ENCODE results near the gene CIC.

GRCh38 chr19:42229301-42229854 lies 39.7 kb upstream of the CIC start:
- TF ChIP-seq ETV6 (conservative IDR thresholded peaks at IDR 0.05 in 1 of 2, IDR thresholded peaks at IDR 0.05 in 1 of 2; ENCODE audit: borderline replicate concordance in 1 of 2, low read depth in 1 of 2) (no peak), E2F4 (IDR thresholded peaks at IDR 0.05; ENCODE audit: low read depth, low read length) (no peak), NRF1 (conservative IDR thresholded peaks at IDR 0.05; ENCODE audit: low read depth, low read length) (no peak), YY1 (IDR thresholded peaks at IDR 0.05; ENCODE audit: low read depth, low read length) (no peak), CHD2 (IDR thresholded peaks at IDR 0.05; ENCODE audit: borderline replicate concordance, low read depth, low read length) (no peak), CTCF (IDR thresholded peaks at IDR 0.05 in 2 of 3, conservative IDR thresholded peaks at IDR 0.05 in 1 of 3; ENCODE audit: control insufficient read depth in 2 of 3, extremely low read depth in 1 of 3, insufficient read depth in 1 of 3, low read depth in 3 of 3, low read length in 3 of 3) (no peak), YBX1 (IDR thresholded peaks at IDR 0.05) (no peak), EZH2 (IDR thresholded peaks at IDR 0.05; ENCODE audit: borderline replicate concordance, control insufficient read depth, low read depth, low read length) (no peak), SUZ12 (IDR thresholded peaks at IDR 0.05; ENCODE audit: unreplicated experiment) (no peak), ZBTB33 (IDR thresholded peaks at IDR 0.05) (no peak), RBBP5 (conservative IDR thresholded peaks at IDR 0.05) (no peak), REST (IDR thresholded peaks at IDR 0.05; ENCODE audit: low read depth, low read length) (no peak)

Measured in GM12878 (cell line).